Kidney (tissue), 14 donors: ENCODE measurements around the gene ZCWPW1. TPM values are rescaled to one million over a fixed set of nuclear protein-coding genes. Genes with fewer than 3 reads are reported as not detected.

Experiments used
- DNase-seq, 5 donors: peaks; one replicate each; pipeline ENCODE4 v3.0.0-alpha.2; 2013 to 2020
- FAIRE-seq: peaks from 2 replicates; lab custom pipeline; 2012; peaks lifted over from hg19 to GRCh38; lab: Jason Lieb, UNC
- H3K27ac ChIP-seq, 2 donors: one replicate each; pipeline ENCODE4 v1.7.0; 2013; ENCODE audit warnings: low read depth in 2 of 2, low read length in 2 of 2, inconsistent platforms in 1 of 2
- H3K27me3 ChIP-seq: one replicate; pipeline ENCODE4 v1.7.1; 2013; ENCODE audit warnings: low read length, inconsistent platforms; ENCODE audit not compliant: control insufficient read depth, insufficient read depth
- H3K36me3 ChIP-seq, 3 donors: one replicate each; pipeline versions ENCODE4 v1.7.0 to v1.7.1; 2013; ENCODE audit warnings: low read length in 3 of 3, control low read depth in 1 of 3, inconsistent platforms in 1 of 3; ENCODE audit not compliant: insufficient read depth in 3 of 3, control insufficient read depth in 2 of 3
- H3K4me1 ChIP-seq, 3 donors: one replicate each; pipeline versions ENCODE4 v1.7.0 to v1.7.1; 2013; ENCODE audit warnings: low read length in 3 of 3, inconsistent platforms in 1 of 3, low read depth in 1 of 3; ENCODE audit not compliant: control insufficient read depth in 2 of 3, insufficient read depth in 2 of 3
- H3K4me3 ChIP-seq, 3 donors: one replicate each; pipeline versions ENCODE4 v1.7.0 to v1.8.1; 2013; ENCODE audit warnings: low read length in 3 of 3, control low read depth in 1 of 3, inconsistent platforms in 1 of 3
- H3K9ac ChIP-seq, 3 donors: one replicate each; pipeline versions ENCODE4 v1.7.0 to v1.7.1; 2013; ENCODE audit warnings: low read length in 3 of 3, control low read depth in 1 of 3, inconsistent platforms in 1 of 3
- H3K9me3 ChIP-seq, 3 donors: one replicate each; pipeline versions ENCODE4 v1.7.0 to v1.7.1; 2013; ENCODE audit warnings: low read length in 3 of 3, control low read depth in 1 of 3, inconsistent platforms in 1 of 3; ENCODE audit not compliant: control insufficient read depth in 2 of 3, insufficient read depth in 1 of 3
- intact Hi-C: fragments of 100-400 bp; cut with DNase I; formaldehyde crosslinking; loops from one replicate; pipeline ENCODE4 v1.11.1; 2022
- polyA plus RNA-seq: library from polyadenylated mRNA; stranded (reverse); fragments of 350-450 nt; fragmentation: Illumina TruSeq; extraction: RNeasy Lipid Tissue Mini Kit (QIAGEN cat#74804); gene quantifications from one replicate; pipeline ENCODE4 v1.2.3, GENCODE V29; 2014; ENCODE audit warnings: low read depth, low replicate concordance; ENCODE audit not compliant: insufficient read depth
- total RNA-seq: library from RNA; stranded (reverse); fragmentation: NEBNext Ultra II Directional; extraction: Animal tissue kit (Norgen Biotek cat#: 25700); gene quantifications from one replicate; pipeline ENCODE4 v1.2.1, GENCODE V29; 2021
- TF ChIP-seq, protein P1 (sequence below): IDR thresholded peaks from 3 replicates; pipeline ENCODE4 v1.5.1; 2012; ENCODE audit warnings: mild to moderate bottlenecking, moderate library complexity, borderline replicate concordance; ENCODE audit not compliant: insufficient read depth; ENCODE audit errors: extremely low read depth
- donor health status: control.
- donor health status: control.
- donor health status: control.
- donor health status: control.
- donor health status: control.
- donor health status: DM: yes; HTN: yes; CAD: no.
- donor health status: Normal renal cell carcinoma (clear cell type).

ZCWPW1 gene
- total and polyA plus RNA-seq, 2 donors from 2014 or later, result 3.0 to 7.9 TPM

DNA sequence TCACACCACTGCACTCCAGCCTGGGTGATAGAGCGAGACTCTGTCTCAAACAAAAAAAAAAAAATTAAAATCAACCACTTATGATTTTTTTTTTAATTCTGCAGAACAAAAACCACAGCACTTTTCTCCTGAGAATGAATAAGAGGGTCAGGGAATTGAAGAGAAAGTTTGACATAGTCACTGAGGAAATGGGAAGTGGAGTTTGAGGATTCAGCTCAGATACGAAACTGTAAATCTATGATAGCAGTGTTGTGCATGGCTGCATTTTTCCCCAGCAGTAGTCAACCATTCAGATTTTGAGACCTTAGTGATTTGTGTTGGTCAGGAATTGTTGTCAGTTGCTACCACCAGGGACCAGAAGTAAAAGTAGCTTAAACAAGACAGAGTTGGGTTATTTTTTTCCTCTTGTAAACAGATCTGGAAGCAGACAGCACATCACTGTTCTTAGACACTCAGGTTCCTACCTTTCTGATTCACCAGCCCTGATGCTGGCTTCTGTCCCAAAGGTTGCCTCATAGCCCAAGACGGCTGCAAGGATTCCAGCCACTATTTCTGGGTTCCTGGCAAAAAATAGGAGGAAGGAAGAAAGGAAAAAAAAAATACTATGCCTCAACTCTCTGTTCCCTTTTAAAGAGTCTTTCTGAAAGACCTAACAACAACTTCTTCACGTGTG lies 35.1 kb downstream of the ZCWPW1 start:
- H3K9me3 ChIP-seq, result no peaks in the 10 kb centered on the region
- FAIRE-seq (no peak), DNase-seq (no peak)
- H3K36me3 ChIP-seq, result no peaks in the 10 kb centered on the region
- no peak overlapping the region for H3K4me3 ChIP-seq
- intact Hi-C loops, result no loop called here
- no peaks in the 10 kb centered on the region for H3K27me3 ChIP-seq
- TF ChIP-seq, protein P1, sequence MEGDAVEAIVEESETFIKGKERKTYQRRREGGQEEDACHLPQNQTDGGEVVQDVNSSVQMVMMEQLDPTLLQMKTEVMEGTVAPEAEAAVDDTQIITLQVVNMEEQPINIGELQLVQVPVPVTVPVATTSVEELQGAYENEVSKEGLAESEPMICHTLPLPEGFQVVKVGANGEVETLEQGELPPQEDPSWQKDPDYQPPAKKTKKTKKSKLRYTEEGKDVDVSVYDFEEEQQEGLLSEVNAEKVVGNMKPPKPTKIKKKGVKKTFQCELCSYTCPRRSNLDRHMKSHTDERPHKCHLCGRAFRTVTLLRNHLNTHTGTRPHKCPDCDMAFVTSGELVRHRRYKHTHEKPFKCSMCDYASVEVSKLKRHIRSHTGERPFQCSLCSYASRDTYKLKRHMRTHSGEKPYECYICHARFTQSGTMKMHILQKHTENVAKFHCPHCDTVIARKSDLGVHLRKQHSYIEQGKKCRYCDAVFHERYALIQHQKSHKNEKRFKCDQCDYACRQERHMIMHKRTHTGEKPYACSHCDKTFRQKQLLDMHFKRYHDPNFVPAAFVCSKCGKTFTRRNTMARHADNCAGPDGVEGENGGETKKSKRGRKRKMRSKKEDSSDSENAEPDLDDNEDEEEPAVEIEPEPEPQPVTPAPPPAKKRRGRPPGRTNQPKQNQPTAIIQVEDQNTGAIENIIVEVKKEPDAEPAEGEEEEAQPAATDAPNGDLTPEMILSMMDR, result no peak
- no peak overlapping the region for H3K27ac ChIP-seq
- H3K9ac ChIP-seq, result no peak overlapping the region
- H3K4me1 ChIP-seq, result peaks cover 0 to 2% (median 0%) of the 10 kb centered on the region in 3 donors

DNA sequence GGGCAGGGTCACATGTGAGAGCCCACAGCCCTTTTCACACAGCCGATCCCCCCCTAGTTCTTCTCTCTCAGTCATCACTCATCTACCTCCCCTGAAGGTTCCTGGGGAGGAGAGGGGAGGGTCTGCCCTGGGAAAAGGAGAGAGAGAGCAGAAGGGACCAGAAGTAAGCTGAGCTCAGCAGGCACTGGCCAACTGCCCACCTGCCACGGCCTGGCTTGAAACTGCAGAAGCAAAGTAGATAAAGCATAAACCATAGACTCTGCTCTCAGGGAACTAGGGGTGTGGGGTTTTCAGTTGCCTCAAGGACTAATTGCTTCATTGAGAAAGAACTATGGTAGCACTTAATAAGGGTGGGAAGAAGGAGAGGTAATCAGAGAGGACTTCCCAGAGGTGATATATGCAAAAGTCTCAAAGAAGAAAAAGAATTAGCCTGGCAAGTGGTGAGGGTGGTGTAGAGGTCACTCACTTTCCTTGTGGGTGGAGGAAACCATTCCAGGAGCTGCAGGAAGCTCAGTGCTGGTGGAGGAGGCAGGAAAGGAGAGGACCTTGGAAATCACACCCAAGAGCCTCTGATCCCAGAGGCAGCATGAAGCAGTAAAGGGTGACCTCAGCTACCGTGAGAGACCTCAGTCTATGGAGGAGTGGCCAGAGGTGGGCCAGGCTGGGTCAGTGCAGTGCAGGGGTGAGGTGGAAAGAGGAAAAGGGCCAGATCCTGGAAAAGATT lies 38.1 kb downstream of the ZCWPW1 start:
- DNase-seq, result no peak
- TF ChIP-seq, protein P1, result no peak
- Histone ChIP-seq H3K9ac (no peak overlapping the region), H3K4me3 (no peak overlapping the region), H3K9me3 (no peaks in the 10 kb centered on the region), H3K27ac (no peak overlapping the region), H3K36me3 (no peaks in the 10 kb centered on the region), H3K4me1 (peaks cover 0 to 2% (median 0%) of the 10 kb centered on the region in 3 donors), H3K27me3 (no peaks in the 10 kb centered on the region)
- intact Hi-C loops, result no loop called here
- no peak for FAIRE-seq

- FAIRE-seq (no peak), DNase-seq (no peak)
- TF ChIP-seq, protein P1, result no peak
- Histone ChIP-seq H3K36me3 (no peaks in the 10 kb centered on the region), H3K4me3 (no peak overlapping the region), H3K4me1 (peaks cover 0 to 2% (median 0%) of the 10 kb centered on the region in 3 donors), H3K9ac (peak overlapping the region in 1 of 3 donors; percentile 12), H3K27me3 (no peaks in the 10 kb centered on the region), H3K27ac (no peak overlapping the region), H3K9me3 (no peaks in the 10 kb centered on the region)
- intact Hi-C loops, result no loop called here
These were observed 38.9 kb downstream of the ZCWPW1 start for GRCh38 chr7:100389437-100390088.
